Ureter (tissue), 1 donor: ENCODE measurements around the gene SALL3. TPM values are rescaled to one million over a fixed set of nuclear protein-coding genes. Genes with fewer than 3 reads are reported as not detected.

Source experiments
- DNase-seq: peaks from one replicate; pipeline ENCODE4 v3.0.0-alpha.2; 2020; ENCODE audit warnings: low spot score
- total RNA-seq: library from RNA; stranded (reverse); gene quantifications from one replicate; pipeline ENCODE4 v1.2.4, GENCODE V29; 2023
- donor health status: DM: yes; HTN: yes; CAD: no.

Gene SALL3
- total RNA-seq, 1 donor from 2014 or later = 0.44 TPM

DNA sequence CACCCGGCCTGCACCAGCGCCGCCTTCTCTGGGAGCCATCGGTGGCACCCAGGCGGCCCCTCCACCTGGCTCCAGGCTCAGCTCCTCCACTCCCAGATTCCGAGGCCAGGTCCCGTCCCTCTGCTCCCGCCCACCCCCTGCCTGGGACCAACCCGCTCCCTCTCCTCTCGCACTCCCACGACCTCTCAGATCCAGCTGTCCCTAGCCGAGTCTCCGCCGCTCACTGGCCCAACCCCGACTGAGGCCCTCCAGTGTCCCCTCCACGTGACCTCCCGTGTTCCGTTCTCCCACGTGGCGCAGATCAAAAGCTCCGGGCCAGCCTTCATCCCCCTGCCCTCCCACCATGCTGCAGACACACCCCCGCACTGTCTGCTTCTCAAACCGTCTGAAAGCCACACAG lies 14.4 kb upstream of the SALL3 start:
- no peak for DNase-seq

DNA sequence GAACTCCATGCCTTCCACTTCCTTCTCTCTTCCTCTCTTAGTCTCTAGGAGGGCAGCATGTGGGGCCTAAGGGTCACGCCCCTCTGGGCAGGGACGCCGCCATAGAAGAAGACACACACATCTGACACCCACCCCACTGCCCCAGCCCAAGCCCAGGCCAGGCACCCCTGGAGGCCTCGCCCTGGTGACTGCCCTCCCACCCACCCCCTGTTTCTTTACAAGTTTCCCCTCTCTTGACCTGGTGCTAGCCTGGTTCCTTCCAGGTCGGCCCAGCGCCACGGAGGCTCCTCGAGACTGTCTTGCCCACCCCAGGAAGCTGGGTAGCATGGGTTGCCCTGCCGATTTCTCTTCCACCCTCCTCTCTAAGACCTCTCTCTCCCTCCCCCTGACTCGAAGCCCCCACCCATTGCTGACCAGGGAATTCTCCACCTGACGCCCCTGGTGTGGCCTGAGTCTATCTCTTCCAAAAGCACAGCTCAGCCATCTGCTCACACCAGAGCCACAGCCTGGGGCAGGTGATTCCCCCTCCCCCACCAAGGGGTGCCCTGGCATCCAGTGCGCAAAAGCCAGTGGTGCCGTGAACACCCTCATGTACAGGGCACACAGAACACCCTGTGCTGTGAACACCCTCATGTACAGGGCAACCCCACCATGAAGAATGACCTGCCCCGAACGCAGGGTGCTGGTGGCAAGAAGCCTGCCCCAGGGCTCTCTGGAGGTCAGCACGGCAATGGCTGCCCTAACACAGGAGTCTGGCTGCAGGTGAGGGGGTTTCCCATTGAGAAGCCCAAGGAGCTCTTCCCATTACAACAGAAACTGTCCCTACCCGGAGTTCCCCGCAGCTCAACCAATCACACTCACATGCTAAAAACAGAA lies 13.5 kb upstream of the SALL3 start:
- no peak for DNase-seq

DNA sequence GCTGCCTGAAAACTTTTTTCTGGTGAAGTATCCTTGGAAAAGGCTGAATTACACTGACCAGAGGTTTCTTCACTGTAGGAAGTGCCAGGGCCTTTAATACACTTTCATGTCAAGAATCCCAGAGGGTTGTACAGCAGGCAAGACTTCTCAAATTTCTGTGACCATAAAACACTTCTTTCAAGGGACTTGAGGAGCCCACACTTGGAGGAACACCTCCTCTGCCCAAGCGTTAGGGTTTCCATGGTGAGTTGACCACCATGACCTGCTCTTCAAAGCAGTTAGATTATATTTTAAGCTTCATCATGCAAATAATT lies 12.9 kb upstream of the SALL3 start:
- no peak for DNase-seq

DNA sequence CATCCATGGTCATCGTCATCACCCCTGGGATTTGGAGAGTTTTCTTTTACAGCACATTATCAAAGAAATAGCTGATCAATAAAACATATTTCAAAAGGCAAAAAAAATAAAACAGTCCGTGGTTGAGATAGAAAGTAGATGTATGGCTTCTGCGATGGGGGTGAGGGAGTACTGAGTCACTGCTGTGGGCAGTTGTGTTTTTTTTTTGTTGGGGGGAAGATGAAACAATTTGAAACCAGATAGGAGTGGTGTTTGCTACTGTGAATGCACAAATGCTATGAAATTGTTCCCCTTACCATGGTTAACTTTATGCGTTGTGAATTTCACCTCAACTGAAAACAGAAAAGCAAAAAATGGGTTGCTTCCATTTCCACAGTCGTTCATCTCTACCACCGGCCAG lies 11.9 kb upstream of the SALL3 start:
- no peak for DNase-seq

DNA sequence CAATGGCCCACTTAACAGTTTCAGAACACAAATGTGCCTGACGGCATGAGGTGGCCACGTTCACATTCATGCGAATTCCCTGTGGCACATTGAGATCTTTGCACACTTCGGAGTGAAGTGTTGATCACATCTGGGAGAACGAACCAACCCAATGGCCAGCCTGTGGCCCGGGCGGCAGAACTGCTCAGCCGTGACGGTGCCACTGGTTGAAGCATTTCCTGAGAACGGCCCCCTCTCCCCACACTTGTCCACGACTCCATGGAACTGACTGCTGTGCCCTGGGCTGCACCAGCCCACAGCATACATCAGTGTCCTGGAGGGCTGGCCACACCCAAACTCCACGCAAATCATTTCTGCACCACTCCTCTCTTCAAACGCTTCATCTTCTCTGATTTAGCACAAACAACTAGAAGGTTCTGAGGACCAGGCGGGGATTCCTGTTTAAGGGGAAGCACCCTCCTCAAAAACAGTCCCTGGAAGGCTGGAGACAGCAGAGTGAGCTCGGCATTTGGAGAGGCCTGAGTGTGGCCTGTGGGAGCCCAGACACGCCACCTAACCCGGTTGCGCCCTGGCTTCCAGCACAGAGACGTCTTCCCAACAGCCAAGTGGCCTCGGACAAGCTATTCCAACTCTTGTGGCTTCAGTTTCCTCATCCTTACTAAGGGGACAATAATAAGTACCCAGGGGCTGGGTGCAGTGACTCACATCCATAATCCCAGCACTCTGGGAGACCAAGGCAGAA lies 9.9 kb upstream of the SALL3 start:
- DNase-seq = no peak

DNA sequence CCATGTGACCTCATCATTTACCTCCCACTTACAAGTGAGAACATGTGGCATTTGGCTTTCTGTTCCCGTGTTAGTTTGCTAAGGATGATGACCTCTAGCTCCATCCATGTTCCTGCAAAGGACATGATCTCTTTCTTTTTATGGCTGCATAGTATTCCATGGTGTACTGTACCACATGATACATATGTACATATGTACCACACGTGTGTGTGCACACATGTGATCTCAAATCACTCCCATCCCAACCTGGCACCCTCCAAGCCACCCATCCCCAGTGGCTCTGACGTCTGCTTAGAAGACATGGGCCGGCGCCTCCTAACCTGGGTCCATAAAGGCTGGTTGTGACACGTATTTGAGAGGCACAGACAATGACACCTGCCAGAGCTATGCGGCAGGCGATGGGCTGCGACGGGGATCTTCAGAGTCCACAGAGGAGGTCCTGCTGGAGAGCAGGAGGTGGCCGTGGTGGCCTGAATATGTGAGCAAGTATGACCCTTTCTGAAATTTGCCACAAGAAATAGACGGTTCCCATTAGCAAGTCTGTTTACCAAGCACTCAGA lies 8.8 kb upstream of the SALL3 start:
- DNase-seq = no peak

DNA sequence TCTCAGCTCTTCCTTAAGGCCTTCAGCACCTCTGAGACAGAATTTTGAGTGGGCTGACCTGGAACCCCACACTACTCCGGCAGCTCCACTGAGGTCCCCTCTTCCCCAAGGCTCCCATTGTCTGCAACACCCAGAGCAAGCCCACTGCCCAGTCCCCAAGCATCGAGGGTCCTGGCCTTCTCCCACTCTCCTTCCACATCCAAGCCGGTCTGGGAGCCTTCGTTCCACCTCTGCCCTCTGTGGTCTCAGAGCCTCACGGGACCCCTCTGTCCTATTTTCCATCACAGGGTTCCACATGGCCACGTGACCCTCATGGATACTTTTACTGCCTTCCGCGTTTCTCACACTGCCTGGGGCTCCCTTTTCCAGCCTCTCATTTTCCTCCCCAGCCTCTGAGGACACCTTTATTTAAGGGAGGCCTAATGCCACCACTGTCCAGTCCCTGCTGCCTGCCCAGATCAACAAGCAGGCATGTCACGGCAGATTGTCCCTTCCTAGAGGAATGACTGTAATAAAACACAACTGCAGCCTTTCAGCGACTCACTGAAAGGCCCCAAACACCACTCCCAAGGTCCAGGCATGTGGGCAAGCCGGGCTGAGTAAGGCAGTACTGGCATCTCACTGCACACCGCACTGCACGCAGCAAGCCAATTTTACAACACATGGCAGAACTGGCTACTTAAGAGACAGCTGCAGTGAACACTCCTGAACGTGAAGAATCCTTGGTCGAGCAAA lies 7.9 kb upstream of the SALL3 start:
- no peak for DNase-seq

DNA sequence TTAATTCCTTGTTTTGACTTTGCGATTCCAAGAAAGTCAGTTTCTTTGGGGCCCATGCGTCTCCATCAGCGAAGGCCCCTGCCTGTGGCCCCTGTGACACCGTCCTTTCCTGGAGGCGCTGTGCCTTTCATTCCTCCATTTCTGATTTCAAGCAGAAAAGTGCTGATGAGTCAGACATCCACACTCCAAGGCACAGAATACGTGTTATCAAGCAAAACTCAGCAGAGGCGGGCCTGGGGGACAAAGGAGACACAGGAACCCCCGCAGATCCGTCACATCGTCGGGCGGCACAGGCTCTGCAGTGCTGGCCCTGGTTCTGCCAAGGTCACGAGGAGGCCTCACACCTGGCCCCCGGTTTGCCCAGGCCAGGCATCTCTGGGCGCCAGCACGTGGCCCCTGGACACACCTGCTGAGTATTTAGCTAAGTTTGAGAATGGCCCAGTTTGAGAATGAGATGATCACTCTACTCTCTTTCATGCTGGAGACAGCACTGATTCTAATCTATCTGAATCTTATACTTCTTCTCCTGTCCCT lies 7.2 kb upstream of the SALL3 start:
- DNase-seq = no peak

DNA sequence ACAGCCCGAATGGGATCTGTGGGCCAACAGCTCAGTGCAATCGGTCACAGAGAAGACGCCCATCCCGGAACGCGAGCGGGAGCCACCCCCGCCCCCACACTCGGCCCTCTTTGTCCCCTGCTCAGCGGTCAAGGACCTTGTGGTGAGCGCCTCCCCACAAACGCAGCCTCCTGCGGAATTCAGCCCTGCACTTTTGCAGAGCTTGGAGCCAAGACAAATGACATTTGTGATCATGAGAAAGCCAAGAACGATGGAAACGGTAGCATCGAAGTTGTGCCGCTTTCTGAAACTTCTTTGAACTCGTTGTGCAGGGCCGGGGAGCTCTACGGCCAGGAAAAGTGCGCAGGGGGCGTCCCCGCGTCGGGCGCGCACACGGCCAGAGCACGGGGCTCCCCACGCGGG lies 6.7 kb upstream of the SALL3 start:
- no peak for DNase-seq

DNA sequence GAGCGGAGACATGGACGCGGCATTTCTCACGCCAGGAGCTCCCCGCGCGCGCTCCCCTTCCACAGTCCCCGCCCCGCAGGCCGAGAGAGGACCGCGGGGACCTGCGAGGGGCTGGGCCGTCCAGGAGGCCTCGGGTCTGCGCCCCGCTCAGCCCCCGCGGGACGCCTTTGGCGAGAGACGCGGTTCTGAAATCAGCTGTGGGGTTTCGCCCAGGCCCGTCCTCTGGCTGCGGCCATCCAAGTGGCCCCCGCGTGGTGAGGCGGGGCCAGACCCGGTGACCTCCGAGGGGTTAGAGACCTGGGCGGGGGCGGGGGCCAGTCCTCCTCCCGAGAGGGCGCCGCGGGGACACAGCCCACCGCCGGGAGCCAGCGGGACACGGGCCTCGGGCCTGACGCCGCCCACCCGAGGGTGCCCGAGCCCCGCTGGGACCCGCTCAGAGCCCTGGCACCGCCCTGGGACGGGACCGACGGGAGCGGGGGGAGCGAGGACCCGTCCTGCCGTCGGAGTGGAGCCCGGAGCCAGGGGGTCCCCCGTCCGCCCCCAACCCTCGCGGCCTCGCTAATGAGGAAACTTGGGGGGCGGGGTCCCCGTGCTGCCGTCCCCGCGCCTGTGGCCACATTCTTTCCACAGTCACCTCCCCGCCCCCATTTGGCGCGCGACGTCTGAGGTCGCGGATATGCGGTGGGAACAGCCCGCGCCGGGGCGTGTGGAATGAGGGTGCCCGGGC lies 6.1 kb upstream of the SALL3 start:
- no peak for DNase-seq

DNA sequence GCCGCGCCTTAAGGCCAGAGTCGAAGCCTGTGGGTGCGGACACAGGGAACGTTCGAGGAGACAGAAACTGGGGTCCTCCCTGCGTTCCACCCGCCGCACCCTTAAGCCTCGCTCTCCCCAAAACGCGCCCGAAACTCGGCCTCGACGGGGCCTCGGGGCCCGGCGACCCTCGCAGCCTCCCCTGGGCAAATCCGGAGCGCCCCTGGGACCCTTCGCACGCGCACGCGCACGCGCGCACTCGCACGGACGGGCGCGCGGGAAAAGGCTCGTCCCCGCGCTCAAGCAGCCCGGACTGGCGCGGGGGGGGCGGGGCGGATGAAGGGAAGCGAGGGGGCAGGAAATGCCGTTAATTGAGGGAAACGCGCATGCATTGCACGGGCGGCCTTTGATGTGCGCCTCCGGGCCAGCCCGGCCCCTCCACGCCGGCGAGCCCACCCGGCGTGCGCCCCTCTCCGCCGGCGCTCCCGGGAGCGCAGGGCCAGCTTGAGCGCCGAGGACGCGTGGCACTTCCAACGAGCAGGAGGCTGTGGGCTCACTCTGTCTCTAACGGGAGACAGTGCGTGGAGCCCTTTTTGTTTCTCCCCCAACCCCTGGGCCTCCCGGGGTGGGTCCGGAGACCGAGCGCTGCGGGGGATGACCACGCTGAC lies 5.4 kb upstream of the SALL3 start:
- DNase-seq = no peak

DNA sequence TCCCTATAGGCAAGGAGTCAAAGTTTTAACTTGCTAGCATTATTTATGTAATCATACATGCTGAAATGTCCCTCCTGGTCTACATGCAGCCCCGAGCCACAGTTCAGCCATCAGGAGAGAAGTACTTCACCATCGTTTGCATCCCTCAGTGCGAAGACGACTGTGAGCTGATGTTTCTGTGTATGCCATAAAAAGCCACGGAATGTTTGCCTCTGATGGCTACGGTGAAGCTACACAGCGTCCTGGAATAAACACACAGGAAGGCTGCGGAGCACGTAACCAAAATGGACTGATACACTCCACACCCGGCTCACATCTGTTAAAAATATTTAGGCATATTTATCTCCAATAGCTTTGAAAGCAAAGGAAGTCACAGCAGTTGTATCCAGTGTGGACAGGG lies 4.3 kb upstream of the SALL3 start:
- DNase-seq = no peak

DNA sequence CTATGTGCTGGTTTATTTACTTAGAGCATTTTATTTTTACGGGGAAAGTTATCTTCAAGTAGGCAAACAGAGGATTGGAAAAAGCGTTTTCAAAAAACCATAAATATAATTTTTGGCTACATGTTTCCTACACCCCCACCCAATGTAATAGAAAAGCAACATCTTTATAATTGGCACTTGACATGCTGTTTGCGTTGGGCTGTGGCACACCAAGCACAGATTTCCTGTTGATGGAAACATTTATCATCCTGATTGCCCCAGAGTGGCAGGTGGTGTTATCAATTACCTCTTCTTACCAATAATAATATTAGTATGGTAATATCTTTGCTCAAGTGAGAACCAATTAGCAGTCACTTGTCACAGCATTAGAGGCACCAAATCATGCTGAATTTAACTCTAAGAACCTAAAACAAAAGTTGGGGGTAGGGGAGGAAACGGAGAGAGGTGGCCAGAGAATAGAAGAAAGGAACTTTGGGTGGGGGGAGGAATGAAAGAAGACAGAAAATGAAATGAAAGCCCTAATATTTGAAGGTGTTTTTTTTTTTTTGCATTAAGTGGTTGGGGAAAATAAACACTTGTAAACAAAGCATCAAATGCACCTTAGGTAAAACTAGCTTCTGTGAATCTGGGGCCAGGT lies 3.8 kb upstream of the SALL3 start:
- DNase-seq = no peak

DNA sequence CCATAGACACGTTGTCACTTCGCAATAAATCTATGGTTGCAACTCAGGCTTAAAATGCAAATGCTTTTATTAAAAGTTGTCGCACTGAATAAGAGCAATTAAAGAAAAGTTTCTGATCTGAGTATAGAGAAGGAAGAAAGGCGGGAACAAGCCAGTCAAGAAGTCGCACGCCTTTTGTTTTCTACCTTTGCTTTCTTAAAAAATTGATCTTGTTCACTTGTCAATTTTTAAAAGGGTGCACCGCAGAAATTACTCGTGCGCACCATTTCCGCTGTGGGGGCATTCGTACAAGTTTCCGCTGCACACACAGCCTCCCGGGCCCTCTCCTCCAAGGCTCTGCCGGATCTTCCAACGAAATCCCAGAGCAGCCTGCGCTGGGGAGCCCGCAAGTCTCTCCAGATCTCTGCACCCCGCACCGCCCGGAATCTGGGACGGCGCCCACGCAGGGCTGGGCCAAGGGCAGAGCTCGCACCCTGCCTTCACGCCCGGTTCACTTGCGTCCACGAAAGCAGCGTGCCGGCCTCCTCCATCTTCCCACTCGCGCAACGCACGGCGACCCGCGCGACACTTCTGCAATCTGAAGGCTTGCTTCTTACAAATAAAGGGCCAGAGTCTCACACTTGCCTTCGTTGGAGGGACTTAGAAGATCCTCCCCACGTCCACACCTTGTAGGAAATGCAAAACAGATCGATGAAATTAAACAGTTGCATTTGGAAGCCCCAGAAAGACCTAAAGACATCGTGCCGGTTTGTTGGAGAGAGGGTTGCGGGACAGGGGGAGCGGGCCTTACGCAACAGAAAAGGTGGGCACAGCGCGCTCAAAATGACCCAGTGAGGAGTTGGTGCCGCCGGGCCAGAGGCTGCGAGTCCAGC lies 2.6 kb upstream of the SALL3 start:
- no peak for DNase-seq

DNA sequence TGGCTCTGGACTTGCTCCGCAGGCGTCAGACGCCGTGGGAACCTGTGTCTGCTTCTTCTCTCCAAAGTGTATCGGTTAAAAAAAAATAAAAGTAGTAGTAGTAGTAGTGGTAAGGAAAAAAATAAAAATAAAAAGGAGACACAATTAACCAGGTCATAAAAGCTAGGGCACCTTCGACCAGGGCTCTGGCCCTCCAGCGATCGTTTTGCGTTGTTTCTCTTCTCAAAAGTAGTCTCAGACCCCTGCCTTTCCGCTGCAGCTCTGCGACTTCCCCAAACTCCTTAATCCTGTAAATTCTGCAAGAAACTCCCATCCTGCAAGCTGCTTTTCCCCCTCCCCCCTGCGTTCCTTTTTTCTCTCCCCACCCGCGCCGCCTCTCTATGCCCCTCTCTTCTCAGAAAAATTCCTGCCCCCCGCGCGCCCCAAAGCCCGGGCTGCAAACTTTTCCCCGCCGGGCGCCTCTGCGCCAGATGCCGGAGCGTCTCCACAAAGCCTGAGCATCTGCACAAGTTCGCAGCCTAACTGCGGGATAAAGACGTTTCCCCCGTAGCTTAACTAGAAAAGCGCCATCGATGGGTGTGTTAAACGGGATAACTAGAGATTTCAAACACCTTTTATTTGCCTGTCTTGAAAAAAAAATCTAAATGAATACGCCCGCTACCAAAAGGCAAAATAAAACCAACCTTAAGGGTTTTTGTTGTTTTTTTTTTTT lies 1.8 kb upstream of the SALL3 start:
- DNase-seq = no peak

DNA sequence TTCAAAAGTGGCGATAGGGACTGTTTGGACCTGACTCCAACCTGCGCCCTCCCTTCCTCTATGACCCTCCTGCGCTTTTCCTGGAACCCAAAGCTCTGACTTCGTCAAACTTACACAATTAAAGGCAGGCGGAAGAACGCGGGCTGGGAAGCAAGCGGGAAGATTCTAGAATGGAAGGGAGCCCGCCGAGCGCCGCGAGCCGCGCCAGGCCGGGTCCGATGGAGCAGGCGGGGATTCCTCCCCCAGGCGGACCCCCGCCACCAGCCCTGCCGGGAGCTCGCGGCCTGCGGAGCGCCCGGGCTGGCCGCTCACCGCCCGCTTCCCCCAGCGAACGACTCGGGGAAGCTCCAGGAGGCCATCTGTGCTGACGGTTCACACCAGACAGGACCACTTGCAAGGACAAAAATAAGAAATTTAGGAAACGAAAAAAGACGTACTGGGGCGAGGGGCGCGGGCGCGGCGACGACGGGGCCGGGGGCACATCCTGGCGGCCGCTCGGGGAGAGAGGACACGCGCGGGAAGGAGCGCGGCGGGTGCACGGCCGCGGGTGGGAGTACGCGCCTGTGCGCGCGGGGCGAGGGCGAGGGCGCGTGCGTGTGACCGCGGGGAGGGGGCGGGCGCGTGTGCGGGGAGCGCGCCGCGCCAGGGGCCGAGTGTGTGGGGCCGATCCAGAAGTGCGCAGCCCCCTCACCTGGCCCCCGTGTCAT lies 1.1 kb upstream of the SALL3 start:
- DNase-seq = no peak

DNA sequence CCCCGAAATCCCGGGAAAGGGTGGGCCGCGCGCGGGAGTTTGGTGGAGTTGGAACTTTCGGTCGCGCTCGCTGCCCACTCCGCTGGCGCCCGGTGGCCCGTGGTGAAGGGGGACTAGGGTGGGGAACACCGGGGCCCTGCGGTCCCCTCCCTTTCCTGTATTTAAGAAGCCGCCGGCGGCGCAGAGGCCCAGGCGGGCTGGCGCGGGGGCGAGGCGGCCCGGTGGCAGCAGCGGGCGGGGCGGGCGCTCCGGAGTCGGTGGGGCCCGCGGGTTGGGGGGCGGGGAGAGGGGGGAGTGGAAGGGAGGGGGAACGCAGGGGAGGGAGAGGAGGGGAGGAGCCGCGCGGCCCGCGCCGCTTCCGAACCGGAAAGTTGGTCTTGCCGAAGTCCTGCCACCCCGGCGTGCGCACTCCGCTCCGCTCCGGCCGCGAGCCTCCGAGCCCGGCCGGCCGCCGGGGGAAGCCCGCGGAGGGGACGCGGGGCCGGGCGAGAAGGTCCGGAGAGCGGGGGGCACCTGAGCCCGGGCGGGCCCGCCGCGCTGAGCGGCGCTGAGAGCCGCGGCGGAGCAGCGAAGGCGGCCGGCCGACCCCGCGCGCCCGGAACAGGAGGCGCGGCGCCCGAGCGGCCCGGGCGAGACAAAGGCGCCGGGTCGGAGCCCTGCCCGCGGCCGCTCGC lies 425 bp upstream of the SALL3 start:
- DNase-seq = no peak
